K562 (cell line): ENCODE data around the gene LETM1. TPM values are rescaled to one million over a fixed set of nuclear protein-coding genes. Genes with fewer than 3 reads are reported as not detected.
A peak's percentile ranks its signal among the peaks of the same experiment; 100 is the strongest.

Experiments used
- ATAC-seq: fragments of 200-7000 bp; cut with Tn5 transposase; 3 replicates; pipeline ENCODE4 v1.9.1; 2020; ENCODE audit warnings: moderate library complexity
- BruUV-seq: library from RNA; stranded (reverse); fragments of 400-500 nt; replicated peaks from 2 replicates; lab custom pipeline; 2021; lab: Mats Ljungman, UMichigan
- CTCF ChIA-PET: fragments of 300-600 bp; formaldehyde crosslinking; extraction: SDS; loops from one replicate; lab custom pipeline; 2021; ENCODE audit warnings: low intra/inter-chr PET ratio; lab: Yijun Ruan, JAX
- POLR2A ChIA-PET: fragments of 300-600, 350-650 bp; sonication (Branson Sonifier 250); formaldehyde crosslinking; extraction: SDS; loops from one replicate; lab custom pipeline; 2021; ENCODE audit warnings: antibody characterized with exemption, inconsistent platforms; lab: Yijun Ruan, JAX
- DNase-seq, 4 experiments: peaks; one replicate each; pipeline versions ENCODE4 v3.0.0 to v3.0.0-alpha.2; 2011 to 2018; ENCODE audit warnings: low spot score in 3 of 4, mixed read lengths in 3 of 4; ENCODE audit errors: extremely low read depth in 1 of 4
- FAIRE-seq: peaks from 2 replicates; lab custom pipeline; 2011; peaks lifted over from hg19 to GRCh38; lab: Jason Lieb, UNC
- H2AFZ ChIP-seq: 2 replicates; pipeline ENCODE4 v1.6.0; 2011; ENCODE audit warnings: low read depth, low read length, control low read depth, inconsistent platforms
- H3K27ac ChIP-seq: fragments of 200-600 bp; 3 replicates; pipeline ENCODE4 v1.8.0; 2011; ENCODE audit warnings: low read depth, mild to moderate bottlenecking, control low read depth, inconsistent platforms, low read length, moderate library complexity, mixed read lengths; ENCODE audit errors: extremely low read depth
- H3K27me3 ChIP-seq, 2 experiments: fragments of 300-600 bp in 1 of 2; 2 replicates in 1 of 2; 3 replicates in 1 of 2; pipeline versions ENCODE4 v1.6.0 to v1.8.0; 2011; ENCODE audit warnings: inconsistent platforms in 2 of 2, low read length in 2 of 2, mild to moderate bottlenecking in 1 of 2, mixed read lengths in 1 of 2, moderate library complexity in 1 of 2; ENCODE audit not compliant: control insufficient read depth in 2 of 2, insufficient read depth in 2 of 2
- H3K36me3 ChIP-seq: fragments of 300-600 bp; 3 replicates; pipeline ENCODE4 v1.8.0; 2011; ENCODE audit warnings: mild to moderate bottlenecking, low read length, inconsistent platforms; ENCODE audit not compliant: control insufficient read depth, insufficient read depth
- H3K4me1 ChIP-seq, 2 experiments: fragments of 200-600 bp in 1 of 2; replicated peaks in 1 of 2; 2 replicates in 1 of 2; 3 replicates in 1 of 2; pipeline versions ENCODE4 v1.5.1 to v1.8.0; 2011; ENCODE audit warnings: inconsistent platforms in 2 of 2, low read length in 2 of 2, mild to moderate bottlenecking in 1 of 2, mixed read lengths in 1 of 2, moderate library complexity in 1 of 2; ENCODE audit not compliant: control insufficient read depth in 2 of 2, insufficient read depth in 2 of 2
- H3K4me2 ChIP-seq: 2 replicates; pipeline ENCODE4 v1.6.1; 2011; ENCODE audit warnings: low read length, control low read depth, inconsistent platforms, mixed read lengths; ENCODE audit not compliant: insufficient read depth
- H3K4me3 ChIP-seq: fragments of 200-600 bp; sonication (generic), shearing (Covaris generic); 2 replicates; pipeline ENCODE4 v1.5.1; 2016; ENCODE audit warnings: control low read depth, inconsistent platforms
- H3K79me2 ChIP-seq: fragments of 200-600 bp; 3 replicates; pipeline ENCODE4 v1.8.0; 2011; ENCODE audit warnings: low read length, inconsistent platforms; ENCODE audit not compliant: control insufficient read depth, insufficient read depth
- H3K9ac ChIP-seq, 2 experiments: 2 replicates each; pipeline versions ENCODE4 v1.6.0 to v1.6.1; 2011; ENCODE audit warnings: low read depth in 2 of 2, low read length in 2 of 2, control low read depth in 1 of 2, inconsistent platforms in 1 of 2, mild to moderate bottlenecking in 1 of 2, mixed read lengths in 1 of 2; ENCODE audit not compliant: insufficient read depth in 1 of 2
- H3K9me1 ChIP-seq: one replicate; pipeline ENCODE4 v1.6.0; 2011; ENCODE audit warnings: inconsistent platforms, mild to moderate bottlenecking, low read length, moderate library complexity; ENCODE audit not compliant: control insufficient read depth, insufficient read depth
- H3K9me3 ChIP-seq: replicated peaks from 2 replicates; pipeline ENCODE4 v1.5.1; 2011; ENCODE audit warnings: low read depth, low read length, inconsistent platforms; ENCODE audit not compliant: control insufficient read depth, insufficient read depth
- H4K20me1 ChIP-seq: replicated peaks from 2 replicates; pipeline ENCODE4 v1.6.1; 2011; ENCODE audit warnings: low read length, inconsistent platforms, mixed read lengths; ENCODE audit not compliant: control insufficient read depth, insufficient read depth
- NCOR1 ChIP-seq: fragments of 450-650 bp; IDR thresholded peaks from 2 replicates; pipeline ENCODE4 v1.6.1; 2016; ENCODE audit warnings: mild to moderate bottlenecking, moderate library complexity
- WHSC1 ChIP-seq: IDR thresholded peaks from one replicate; pipeline ENCODE4 v1.6.1; 2012; ENCODE audit warnings: low read length, control low read depth, inconsistent platforms
- ZFP36 ChIP-seq: fragments of 150-350 bp; IDR thresholded peaks from 2 replicates; pipeline ENCODE4 v1.6.1; 2018; ENCODE audit warnings: low read length, low read depth; ENCODE audit not compliant: partially characterized antibody
- WGBS: fragments of 100-300 bp; shearing (Covaris generic); methylation state at CpG from one replicate; pipeline ENCODE4 v1.1.6; 2016; ENCODE audit warnings: low coverage, mixed read lengths; ENCODE audit not compliant: insufficient coverage; ENCODE audit errors: missing lambda C conversion rate; 5-methylcytosine and 5-hydroxymethylcytosine counted together
- in situ Hi-C: fragments of 300-500 bp; cut with MboI; formaldehyde crosslinking; loops from 4 replicates; pipeline ENCODE4 v1.15.0; 2018; ENCODE audit warnings: inconsistent platforms, mixed read lengths
- intact Hi-C: fragments of 100-400 bp; cut with micrococcal nuclease; formaldehyde crosslinking; loops from 2 replicates; pipeline ENCODE4 v1.14.2; 2022
- polyA plus RNA-seq, 8 experiments: library from polyadenylated mRNA; depleted of rRNA in 4 of 8; stranded (reverse) in 5 of 8; unstranded in 3 of 8; fragments of >200 nt; fragmentation: Nextera tagmentation in 2 of 8; fragmentation: Illumina TruSeq in 1 of 8; extraction: Ambion mirVana in 2 of 8; extraction: Trizol in 1 of 8; gene quantifications; 2 replicates each; pipeline versions ENCODE4 v1.2.1 to v1.2.3, GENCODE V29; 2011 to 2014; ENCODE audit warnings: inconsistent platforms in 1 of 8, missing spikeins in 1 of 8
- total RNA-seq, 7 experiments: library from RNA; depleted of rRNA in 6 of 7; stranded (reverse); fragments of >200 nt in 6 of 7; fragmentation: Illumina TruSeq in 2 of 7; extraction: Trizol in 2 of 7; gene quantifications; 2 replicates each; pipeline versions ENCODE4 v1.2.1 to v1.2.3, GENCODE V29; 2011 to 2021; ENCODE audit warnings: low replicate concordance in 1 of 7
- TF ChIP-seq, protein P1 (sequence below): conservative IDR thresholded peaks from 2 replicates; pipeline ENCODE4 v1.6.1; 2011; ENCODE audit warnings: low read depth, mild to moderate bottlenecking, low read length; ENCODE audit not compliant: control insufficient read depth
- TF ChIP-seq, protein P2 (sequence below): fragments of 450-650 bp; formaldehyde crosslinking; IDR thresholded peaks from 2 replicates; pipeline ENCODE4 v1.4.0; 2020; ENCODE audit warnings: mild to moderate bottlenecking, moderate library complexity

Gene LETM1
- total and polyA plus RNA-seq, 9 of the 15 experiments (the other 6 are each of a cell fraction or from before 2014, with no cell fraction given): 3.9 to 109 (median 35.0) TPM

- FAIRE-seq (no peak), ATAC-seq (no peak), DNase-seq (no peak)
- no peak overlapping the region for H3K4me2 ChIP-seq
- H3K79me2 ChIP-seq: no peaks in the 10 kb centered on the region
- H3K9me1 ChIP-seq: no peaks in the 10 kb centered on the region
- H3K27me3 ChIP-seq: no peaks in the 10 kb centered on the region
- 60% methylated on average over 18 of the region's 23 CpGs for WGBS
- no peak overlapping the region for H2AFZ ChIP-seq
- BruUV-seq: no TSS peak
- no peaks in the 10 kb centered on the region for H3K36me3 ChIP-seq
- H3K9me3 ChIP-seq: no peaks in the 10 kb centered on the region
- no peak overlapping the region for H3K27ac ChIP-seq
- H3K9ac ChIP-seq: no peak overlapping the region; a peak in 1 of 4 replicates
- H4K20me1 ChIP-seq: no peaks in the 10 kb centered on the region
- H3K4me3 ChIP-seq: no peak overlapping the region
- peak; percentile 79 for TF ChIP-seq ZFP36
- TF ChIP-seq NCOR1: no peak
- intact Hi-C loops: no loop called here
- ChIA-PET POLR2A (interaction anchor here (0.5 kb wide), 1 partner anchor 678 kb away, joined by 5 read pairs; no protein-coding TSS in a partner anchor), CTCF (no interaction called here)
- in situ Hi-C loops: no loop called here
- H3K4me1 ChIP-seq: peaks cover 0 to 91% of the 10 kb centered on the region in 2 experiments; a peak in 4 of 5 replicates
These were observed 80.0 kb downstream of the LETM1 start for GRCh38 chr4:1775731-1776500.

DNA sequence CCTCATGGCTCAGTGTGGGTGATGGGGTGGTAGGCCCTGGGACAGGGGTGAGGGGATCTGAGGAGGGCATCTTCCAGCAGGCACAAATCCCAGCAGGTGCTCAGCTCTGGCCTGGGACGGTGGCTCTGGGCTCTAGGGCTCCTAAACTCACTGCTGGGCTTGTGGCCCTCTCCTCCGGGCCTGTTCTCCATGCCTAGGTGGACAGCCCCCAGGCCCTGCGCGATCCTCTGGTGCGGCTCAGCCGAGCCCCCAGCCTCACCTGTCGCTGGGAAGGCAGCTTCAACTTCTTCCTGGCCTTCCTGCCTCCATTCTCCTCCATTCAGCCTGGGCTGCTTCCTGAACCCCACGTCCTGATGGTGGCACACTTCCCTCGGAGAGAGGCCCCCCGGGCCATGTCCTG lies 82.2 kb downstream of the LETM1 start:
- H3K9ac ChIP-seq: no peak overlapping the region
- H3K4me3 ChIP-seq: no peak overlapping the region
- no peak for ATAC-seq
- no peaks in the 10 kb centered on the region for H4K20me1 ChIP-seq
- H3K9me3 ChIP-seq: no peaks in the 10 kb centered on the region
- H3K4me1 ChIP-seq: peaks cover 0 to 92% of the 10 kb centered on the region in 2 experiments; a peak in 4 of 5 replicates
- TF ChIP-seq, protein P1, sequence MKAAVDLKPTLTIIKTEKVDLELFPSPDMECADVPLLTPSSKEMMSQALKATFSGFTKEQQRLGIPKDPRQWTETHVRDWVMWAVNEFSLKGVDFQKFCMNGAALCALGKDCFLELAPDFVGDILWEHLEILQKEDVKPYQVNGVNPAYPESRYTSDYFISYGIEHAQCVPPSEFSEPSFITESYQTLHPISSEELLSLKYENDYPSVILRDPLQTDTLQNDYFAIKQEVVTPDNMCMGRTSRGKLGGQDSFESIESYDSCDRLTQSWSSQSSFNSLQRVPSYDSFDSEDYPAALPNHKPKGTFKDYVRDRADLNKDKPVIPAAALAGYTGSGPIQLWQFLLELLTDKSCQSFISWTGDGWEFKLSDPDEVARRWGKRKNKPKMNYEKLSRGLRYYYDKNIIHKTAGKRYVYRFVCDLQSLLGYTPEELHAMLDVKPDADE: no peak
- TF ChIP-seq WHSC1: no peak
- TF ChIP-seq, protein P2, sequence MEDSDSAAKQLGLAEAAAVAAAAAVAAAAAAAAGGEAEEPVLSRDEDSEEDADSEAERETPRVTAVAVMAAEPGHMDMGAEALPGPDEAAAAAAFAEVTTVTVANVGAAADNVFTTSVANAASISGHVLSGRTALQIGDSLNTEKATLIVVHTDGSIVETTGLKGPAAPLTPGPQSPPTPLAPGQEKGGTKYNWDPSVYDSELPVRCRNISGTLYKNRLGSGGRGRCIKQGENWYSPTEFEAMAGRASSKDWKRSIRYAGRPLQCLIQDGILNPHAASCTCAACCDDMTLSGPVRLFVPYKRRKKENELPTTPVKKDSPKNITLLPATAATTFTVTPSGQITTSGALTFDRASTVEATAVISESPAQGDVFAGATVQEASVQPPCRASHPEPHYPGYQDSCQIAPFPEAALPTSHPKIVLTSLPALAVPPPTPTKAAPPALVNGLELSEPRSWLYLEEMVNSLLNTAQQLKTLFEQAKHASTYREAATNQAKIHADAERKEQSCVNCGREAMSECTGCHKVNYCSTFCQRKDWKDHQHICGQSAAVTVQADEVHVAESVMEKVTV (CRISPR knock-in tag): no peak
- TF ChIP-seq, all 486 proteins: peak for 0
- no peaks in the 10 kb centered on the region for H3K79me2 ChIP-seq
- POLR2A ChIA-PET: interaction anchor here (0.7 to 2.7 kb wide), 4 partner anchors 8 to 42 kb away, joined by 3 to 11 read pairs (median 6); partner anchors contain the start of gene FGFR3
- in situ Hi-C loops: no loop called here
- no TSS peak for BruUV-seq
- no peaks in the 10 kb centered on the region for H3K36me3 ChIP-seq
- CTCF ChIA-PET: no interaction called here
- WGBS: 52% methylated on average over 10 of the region's 10 CpGs
- no peak overlapping the region for H3K27ac ChIP-seq
- DNase-seq (no peak), FAIRE-seq (no peak)
- no peak overlapping the region for H3K4me2 ChIP-seq
- H2AFZ ChIP-seq: no peak overlapping the region
- no peaks in the 10 kb centered on the region for H3K27me3 ChIP-seq
- H3K9me1 ChIP-seq: no peaks in the 10 kb centered on the region
- intact Hi-C loops: no loop called here
